GM19452 (cell line): ENCODE results near the gene NCR2.

Experiments used
- ATAC-seq: cut with Tn5 transposase; IDR thresholded peaks from one replicate; pipeline ENCODE4 v1.9.1; 2021; ENCODE audit not compliant: unreplicated experiment

Gene NCR2

DNA sequence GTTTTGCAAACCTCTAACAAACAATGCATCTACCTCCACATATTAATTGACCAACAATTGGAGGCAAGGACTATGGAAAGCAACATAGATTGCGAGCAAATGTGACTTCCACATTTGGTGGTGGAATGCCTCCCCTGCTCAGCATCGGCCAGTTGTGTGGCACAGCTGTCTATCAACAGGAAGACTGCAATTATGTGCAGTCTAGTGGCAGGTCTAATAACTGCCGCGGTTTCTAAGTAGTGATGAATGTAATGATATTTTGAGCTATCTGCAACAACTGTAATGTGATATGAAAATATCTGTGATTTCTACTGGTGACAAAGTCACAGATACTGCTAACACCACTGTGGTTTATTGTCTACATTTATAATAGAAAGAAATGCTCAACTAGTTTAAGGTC is 56.8 kb downstream of the NCR2 start:
- no peak for ATAC-seq

DNA sequence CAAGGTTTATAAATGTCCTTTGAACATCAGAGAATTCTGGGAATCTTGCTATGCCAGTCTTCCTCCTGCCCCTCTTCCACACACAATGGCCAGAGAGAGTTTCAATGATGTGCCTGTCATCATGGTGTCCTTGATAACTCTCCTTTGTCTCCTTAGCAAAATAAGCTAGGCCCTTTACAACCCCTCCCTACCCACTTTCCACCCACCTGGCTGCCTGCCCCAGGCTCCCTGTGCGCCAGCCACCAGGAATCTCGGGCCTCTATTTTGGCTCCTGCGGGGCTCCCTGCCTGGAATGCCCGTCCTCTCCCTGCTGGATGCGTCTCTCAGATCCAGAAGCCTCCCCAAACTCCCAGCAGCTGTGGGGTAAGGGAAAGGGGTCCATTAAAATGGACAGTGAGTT is 60.9 kb downstream of the NCR2 start:
- no peak for ATAC-seq

GRCh38 chr6:41399424-41399823 is 64.0 kb downstream of the NCR2 start:
- ATAC-seq: no peak
